DMS 273 (cell line): ENCODE measurements around the gene PSD2.

Experiments used
- DNase-seq: peaks from one replicate; lab custom pipeline; 2025; ENCODE audit not compliant: unreplicated experiment; lab: John Stamatoyannopoulos, UW

PSD2 gene

DNA sequence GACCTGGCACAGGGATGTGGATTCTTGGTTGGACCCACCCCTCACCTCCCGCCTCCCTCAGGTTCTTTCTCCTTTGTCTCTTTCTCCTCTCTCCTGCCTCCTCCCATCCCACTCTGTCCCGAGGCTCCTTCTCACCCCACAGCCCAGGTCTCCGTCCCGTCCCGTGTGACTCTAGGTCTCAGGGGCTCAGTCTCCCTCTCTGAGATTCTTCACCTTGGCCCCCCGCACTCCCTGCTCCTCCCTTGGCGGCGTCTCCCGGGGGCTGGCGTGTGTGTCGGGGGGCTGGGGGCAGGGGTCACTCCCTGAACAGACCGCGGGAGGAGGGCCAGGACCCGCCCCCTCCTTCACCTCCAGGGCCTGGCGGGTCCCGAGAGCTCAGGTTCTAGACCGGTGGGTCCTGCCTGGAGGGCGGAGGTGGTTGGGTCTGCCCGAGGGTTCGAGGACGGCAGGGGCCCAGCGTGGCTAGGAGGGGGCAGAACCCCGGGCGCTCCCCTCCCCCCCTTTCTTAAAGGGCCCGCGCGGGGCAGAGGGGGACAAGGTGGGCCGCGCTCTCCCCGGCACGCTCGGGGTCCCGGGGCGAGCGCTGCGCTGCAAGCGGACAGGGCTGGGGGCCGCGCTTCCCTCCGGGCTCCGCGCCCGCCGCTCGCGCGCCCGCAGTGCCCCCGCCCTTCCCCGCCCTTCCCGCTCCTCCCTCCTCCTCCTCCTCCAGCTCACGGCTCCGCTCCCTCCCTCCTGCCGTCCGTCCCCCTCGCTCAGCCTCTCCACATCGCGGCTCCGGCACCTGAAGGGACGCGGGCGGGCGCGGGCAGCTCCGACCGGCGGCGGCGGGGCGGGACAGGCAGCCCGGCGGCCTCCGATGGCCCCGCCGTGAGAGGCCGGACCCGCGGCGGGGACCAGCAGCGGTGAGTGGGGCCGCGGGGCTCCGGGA lies at the start of gene PSD2:
Gene PSD2 (plus strand): TSS at position 735 of the 928 bp plus-strand sequence. CDS start 13,633 bp downstream, outside the sequence.
- DNase-seq, result peak; percentile 67

DNA sequence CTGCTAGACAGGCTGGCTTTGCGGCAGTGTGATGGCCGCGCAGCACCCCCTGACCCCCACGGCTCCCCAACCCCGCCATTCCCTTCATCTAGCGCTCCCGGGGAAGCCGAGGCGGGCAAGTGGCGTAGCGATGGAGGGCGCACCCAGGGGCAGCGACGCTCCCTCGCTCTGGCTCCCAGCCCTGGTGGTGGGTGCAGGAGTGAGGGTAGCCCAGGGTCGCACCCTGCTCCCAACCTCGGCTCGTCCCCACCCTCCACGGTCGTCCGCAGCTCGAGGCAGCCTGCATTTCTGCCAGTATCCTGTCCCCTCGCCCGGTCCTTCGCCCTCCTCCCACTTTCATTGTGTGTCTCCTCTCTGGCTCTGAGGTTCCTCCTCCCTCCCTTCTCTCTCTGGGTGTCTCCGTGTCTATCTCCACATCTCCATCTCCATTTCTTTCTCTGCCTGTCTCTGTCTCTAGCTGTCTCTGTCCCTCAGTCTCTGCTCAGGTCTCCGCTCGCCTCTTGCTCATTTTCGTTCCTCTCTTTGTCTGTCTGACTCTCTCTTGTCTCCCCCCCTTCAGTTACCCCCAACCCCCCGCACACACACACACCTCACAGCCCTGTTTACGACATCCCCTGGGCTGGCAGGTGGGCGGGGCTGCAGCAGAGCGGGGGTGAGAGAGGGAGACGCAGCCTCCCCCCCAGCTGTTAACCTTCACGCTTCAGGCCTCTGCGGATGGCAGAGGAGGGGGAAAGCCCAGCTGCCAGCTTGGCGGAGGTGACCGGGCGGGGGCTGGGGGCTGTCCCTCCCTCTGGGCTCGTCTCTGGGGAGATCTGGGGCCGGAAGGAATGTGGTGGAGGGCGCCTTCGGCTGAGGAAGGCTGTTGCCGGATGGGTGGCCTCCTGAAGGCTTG lies 48.7 kb upstream of the PSD2 start:
- peak; percentile 98 for DNase-seq

- peak; percentile 96 for DNase-seq
Measured at GRCh38 chr5:139747583-139748504, 47.8 kb upstream of the PSD2 start.

DNA sequence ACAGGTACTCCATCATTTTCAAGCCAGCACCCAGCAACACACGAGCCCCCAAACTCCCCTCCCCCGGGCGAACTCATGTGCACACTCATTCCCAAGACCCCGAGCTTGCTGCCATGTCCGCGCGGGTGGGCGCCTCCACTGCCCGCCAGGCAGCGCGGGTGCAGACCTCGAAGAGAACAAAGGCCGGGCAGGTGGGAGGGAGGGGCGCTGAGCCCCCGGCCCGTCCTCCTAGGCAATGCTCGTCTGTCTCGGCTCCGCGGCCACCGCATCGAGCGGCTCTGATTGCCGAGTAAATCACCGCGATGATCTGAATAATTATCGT lies 47.1 kb upstream of the PSD2 start:
- DNase-seq, result no peak

DNA sequence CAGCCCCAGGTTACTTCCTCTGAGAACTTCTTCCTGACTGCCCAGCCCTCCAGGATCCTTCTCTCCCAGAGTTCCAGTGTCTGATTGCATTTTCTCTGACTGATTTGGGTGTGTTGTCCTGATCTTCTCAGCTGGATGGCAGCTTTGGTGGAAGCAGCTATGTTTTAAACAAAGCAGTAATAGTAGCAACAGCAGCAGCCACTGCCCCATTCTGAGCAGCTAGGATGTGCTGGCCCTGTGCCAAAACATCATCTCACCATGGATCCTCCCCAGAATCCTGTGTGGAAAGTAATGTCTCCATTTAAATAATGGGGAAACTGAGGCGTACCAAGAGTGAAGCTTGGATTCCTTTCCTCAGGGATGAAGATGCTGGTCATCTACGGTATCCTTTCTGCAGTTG lies 46.4 kb upstream of the PSD2 start:
- peak; percentile 57 for DNase-seq

DNA sequence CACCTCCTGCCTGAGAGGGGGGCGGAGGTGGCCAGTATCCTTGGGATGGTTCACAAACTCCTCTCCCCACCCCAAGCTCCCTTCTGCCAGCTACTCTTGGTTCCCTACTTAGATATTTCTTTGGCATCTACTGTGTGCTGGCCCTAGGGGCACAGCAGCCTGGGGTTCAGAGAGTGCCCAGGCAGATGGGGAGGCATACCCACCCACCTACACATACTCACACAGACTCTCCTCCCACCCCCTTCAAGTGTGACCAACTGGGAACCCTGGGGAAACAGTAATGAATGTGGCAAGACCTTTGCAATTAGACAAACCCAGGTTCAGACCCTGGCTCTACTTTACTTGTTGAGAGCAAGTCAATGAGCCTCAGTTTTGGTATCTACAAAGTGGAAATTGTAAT lies 44.4 kb upstream of the PSD2 start:
- no peak for DNase-seq

GRCh38 chr5:139752506-139753473 lies 42.8 kb upstream of the PSD2 start:
- no peak for DNase-seq

GRCh38 chr5:139755892-139756671 lies 39.5 kb upstream of the PSD2 start:
- DNase-seq, result peak; percentile 63

- DNase-seq, result no peak
Measured at GRCh38 chr5:139756971-139757370, 38.6 kb upstream of the PSD2 start.

GRCh38 chr5:139757727-139758509 lies 37.7 kb upstream of the PSD2 start:
- DNase-seq, result no peak

DNA sequence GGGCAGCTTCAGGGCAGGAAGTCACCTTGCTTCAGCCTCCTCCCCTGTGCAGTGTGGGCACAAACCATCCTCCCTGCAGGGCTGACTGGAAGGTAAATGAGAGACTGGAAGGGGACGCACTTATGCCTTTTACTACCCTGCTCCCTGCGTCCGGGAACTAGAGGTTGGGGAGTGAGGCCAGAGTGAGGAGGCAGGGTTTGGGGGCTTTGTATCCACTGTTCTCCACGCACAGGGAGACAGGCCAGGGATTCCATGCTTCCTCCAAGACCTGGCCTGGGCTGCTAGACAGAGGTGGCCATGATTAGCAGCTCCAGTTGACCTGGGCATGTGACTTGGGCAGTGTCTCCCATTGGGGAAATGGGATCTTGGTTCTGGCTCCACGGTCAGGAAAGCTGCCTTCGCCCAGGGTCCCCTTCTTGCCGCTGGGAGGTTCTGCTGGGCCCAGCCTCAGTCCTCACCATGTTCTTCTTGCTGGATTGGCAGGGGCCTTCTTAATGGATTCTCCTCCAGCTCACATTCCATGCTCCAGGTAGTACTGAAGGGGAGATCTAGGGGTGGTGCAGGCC lies 37.0 kb upstream of the PSD2 start:
- DNase-seq, result no peak

- no peak for DNase-seq
Measured at GRCh38 chr5:139759219-139759721, 36.3 kb upstream of the PSD2 start.

- no peak for DNase-seq
Measured at GRCh38 chr5:139760066-139761056, 35.2 kb upstream of the PSD2 start.

DNA sequence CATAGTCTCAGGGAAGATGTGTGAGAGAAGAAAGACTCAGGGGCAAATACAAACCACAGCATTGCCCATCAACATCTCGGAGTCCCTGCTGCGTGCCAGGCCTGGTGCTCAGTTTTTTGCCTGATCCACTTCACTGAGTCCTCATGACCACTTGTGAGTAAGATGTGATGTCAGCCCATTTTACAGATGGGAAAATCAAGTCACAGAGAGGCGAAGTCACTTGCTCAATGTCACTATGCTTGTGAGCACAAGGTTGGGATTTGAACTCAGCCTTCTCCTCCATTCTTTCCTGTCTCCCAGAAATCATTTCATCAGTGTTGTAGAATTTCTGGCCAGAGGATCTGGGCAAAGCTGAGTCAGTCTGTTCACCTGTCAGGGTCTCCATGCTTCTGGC lies 34.6 kb upstream of the PSD2 start:
- DNase-seq, result no peak

DNA sequence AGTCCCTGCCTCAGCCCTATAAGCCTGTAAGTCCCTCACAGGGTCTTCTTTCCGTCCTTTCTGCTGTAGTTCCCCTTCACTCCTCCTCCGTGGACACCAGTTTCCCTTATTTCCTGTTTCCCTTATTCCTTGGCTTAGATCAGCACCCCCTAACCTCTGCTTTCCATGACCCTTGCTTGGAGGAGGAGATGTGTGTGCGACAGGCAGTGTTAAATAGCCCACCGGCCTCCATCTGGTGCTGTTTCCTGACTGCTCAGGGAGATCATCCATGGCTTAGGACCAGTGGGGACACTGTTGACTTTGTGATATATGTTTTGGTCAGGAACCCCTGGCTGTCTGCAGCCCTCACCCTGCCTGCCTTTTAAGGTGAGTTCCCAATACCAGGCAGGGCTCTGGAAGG lies 34.1 kb upstream of the PSD2 start:
- no peak for DNase-seq

- no peak for DNase-seq
Measured at GRCh38 chr5:139762615-139763170, 32.9 kb upstream of the PSD2 start.
